GM19351 (cell line): ENCODE data around the gene MRPS30.
A peak's percentile ranks its signal among the peaks of the same experiment; 100 is the strongest.
"Not testable (repeated sequence)": the region's sequence is repeated elsewhere in the genome, so short reads cannot be mapped to it uniquely, and the experiment has no call there.

Experiments
- ATAC-seq: cut with Tn5 transposase; IDR thresholded peaks from one replicate; pipeline ENCODE4 v1.9.1; 2021; ENCODE audit warnings: mild to moderate bottlenecking, moderate library complexity; ENCODE audit not compliant: unreplicated experiment

Gene MRPS30

GRCh38 chr5:44814761-44815160, 6.0 kb downstream of the MRPS30 start:
- ATAC-seq = no peak

- ATAC-seq = no peak
These were observed 12.4 kb downstream of the MRPS30 start for GRCh38 chr5:44821164-44821563.

DNA sequence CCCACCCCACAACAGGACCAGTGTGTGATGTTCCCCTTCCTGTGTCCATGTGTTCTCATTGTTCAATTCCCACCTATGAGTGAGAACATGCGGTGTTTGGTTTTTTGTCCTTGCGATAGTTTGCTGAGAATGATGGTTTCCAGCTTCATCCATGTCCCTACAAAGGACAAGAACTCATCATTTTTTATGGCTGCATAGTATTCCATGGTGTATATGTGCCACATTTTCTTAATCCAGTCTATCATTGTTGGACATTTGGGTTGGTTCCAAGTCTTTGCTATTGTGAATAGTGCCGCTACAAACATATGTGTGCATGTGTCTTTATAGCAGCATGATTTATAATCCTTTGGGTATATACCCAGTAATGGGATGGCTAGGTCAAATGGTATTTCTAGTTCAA, 15.9 kb downstream of the MRPS30 start:
- ATAC-seq = not testable (repeated sequence)

GRCh38 chr5:44827681-44828080, 18.9 kb downstream of the MRPS30 start:
- ATAC-seq = no peak

GRCh38 chr5:44828719-44829118, 20.0 kb downstream of the MRPS30 start:
- ATAC-seq = no peak

DNA sequence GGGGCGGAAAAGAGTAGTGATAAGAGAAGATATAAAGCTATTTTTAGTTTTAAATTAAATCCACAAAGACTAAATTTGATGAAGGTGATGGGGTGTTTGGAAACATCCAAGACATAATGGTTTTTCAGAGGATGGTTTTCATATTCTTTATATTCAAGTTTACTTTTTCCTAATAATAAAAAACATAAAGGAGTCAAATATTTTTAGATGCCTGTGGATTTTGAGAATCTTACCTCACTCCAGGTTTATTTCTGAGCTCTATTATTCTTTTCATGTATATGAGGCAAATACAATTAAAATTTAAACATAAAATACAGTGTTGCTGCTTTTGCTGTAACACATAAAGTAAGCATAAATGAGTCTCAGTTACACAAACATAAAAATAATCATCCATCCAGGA, 22.2 kb downstream of the MRPS30 start:
- ATAC-seq = no peak

DNA sequence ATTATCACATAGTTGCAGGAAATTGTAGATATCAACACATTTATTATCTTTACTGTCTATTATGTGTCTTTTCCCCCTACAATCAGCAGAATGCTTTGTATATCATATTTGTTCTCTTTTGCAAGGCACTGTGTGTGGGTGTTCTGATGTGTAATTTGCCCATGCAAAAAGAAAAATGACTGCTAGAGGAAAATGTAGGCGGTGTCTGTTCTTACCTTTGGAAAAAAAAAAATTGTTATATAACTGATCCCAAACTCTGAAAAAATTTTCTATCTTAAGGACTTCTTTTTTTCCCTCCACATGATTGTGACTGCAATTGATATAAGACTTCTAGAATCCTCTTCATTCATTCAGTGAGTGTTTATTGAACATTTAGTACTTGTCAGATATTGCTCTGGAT, 24.5 kb downstream of the MRPS30 start:
- ATAC-seq = no peak

DNA sequence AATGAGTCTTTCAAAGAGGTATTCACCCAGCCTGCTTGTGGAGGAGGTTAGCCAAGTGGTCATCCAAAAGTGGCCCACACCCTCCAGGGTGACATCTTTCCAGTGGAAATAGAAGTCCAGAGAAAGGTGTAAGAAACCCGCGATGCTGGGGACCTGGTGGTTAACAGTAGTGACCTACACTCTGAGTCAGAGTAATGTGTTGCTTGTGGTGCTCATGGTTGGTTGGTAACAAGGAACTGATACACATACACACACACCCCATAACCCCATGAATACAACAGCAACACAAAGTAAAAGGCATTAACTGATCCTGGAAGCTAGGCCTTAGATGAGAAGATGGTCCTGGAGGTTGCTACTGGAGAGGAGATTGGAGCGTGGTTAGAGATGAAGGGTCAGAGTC, 26.9 kb downstream of the MRPS30 start:
- ATAC-seq = no peak

GRCh38 chr5:44839018-44839681, 30.4 kb downstream of the MRPS30 start:
- ATAC-seq = no peak

- ATAC-seq = no peak
These were observed 33.9 kb downstream of the MRPS30 start for GRCh38 chr5:44842496-44843282.

GRCh38 chr5:44844744-44845143, 36.0 kb downstream of the MRPS30 start:
- ATAC-seq = no peak

GRCh38 chr5:44845777-44846176, 37.0 kb downstream of the MRPS30 start:
- ATAC-seq = no peak

GRCh38 chr5:44847206-44847852, 38.6 kb downstream of the MRPS30 start:
- ATAC-seq = no peak

DNA sequence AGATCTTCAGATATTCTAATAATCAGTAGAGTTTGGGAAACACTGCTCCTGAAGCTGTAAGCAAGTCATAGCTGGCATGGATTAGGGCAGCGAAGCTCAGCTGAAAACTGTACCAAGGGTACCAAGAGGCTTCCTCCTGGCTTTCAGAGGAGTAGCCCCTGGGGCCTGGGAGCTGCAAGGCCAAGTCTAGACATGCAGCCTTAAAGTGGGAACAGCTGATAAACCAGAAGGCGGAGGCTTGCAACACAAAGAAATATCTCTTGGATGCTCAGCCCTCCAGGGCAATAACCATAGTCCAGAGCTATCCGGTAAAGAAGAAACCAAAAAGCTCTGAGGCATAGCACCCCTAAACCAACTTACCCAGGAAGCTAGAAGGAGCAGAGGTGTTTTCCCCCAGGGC, 51.5 kb downstream of the MRPS30 start:
- no peak for ATAC-seq

DNA sequence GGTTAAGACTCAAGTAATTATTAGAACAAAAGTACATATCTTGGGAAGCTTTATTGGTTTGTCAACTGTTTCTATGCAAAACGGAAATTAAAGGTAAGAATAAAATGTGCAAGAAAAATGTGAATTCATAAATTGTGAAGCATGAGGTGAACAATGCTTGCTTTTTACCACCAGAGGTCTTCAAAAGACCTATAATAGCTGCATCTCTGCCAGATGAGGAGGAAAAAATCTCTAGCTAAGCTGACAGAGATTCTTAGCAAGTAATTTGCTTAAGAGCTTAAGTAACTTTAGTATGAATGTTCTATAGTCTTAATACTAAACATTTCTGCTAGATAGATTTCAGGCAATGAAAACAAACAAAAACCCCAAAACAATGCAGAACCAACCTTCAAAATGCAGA, 54.1 kb downstream of the MRPS30 start:
- peak; percentile 83 for ATAC-seq
